ENCODE measurements around the gene HSD17B7. TPM values are rescaled to one million over a fixed set of nuclear protein-coding genes. Genes with fewer than 3 reads are reported as not detected.

The HSD17B7 gene
- total and polyA plus RNA-seq, 2 of the 8 experiments (the other 6 are each of a cell fraction or from before 2014, with no cell fraction given): 31.0 to 37.8 TPM

GRCh38 chr1:162757476-162757875 is 33.0 kb upstream of the HSD17B7 start:
- Histone ChIP-seq H3K79me2 (ENCODE audit: control insufficient read depth in 1 of 2, insufficient read depth in 2 of 2, low read length in 2 of 2) (no peaks in the 10 kb centered on the region), H2BK20ac (ENCODE audit: low read length) (no peak overlapping the region), H2BK5ac (ENCODE audit: low read depth, low read length) (no peak overlapping the region), H3K4me3 (ENCODE audit: extremely low read depth in 1 of 4, insufficient read depth in 2 of 4, low read depth in 3 of 4, low read length in 4 of 4) (no peak overlapping the region), H3K23ac (ENCODE audit: insufficient read length) (no peak overlapping the region), H3K4ac (replicated peaks; ENCODE audit: insufficient read length, low read depth, low read length) (no peak overlapping the region), H3K23me2 (ENCODE audit: low read depth, low read length) (no peaks in the 10 kb centered on the region), H3K9me3 (ENCODE audit: insufficient read depth in 2 of 2, low read depth in 1 of 2, low read length in 1 of 2) (no peaks in the 10 kb centered on the region), H3K4me1 (replicated peaks in 1 of 4; ENCODE audit: control insufficient read depth in 3 of 4, insufficient read depth in 4 of 4, low read length in 3 of 4) (no peaks in the 10 kb centered on the region), H3K9ac (replicated peaks in 1 of 4; ENCODE audit: extremely low read depth in 1 of 4, low read depth in 3 of 4, low read length in 3 of 4) (no peak overlapping the region), H3K27me3 (replicated peaks in 1 of 4; ENCODE audit: control insufficient read depth in 3 of 4, extremely low read depth in 1 of 4, insufficient read depth in 3 of 4, low read length in 3 of 4) (no peaks in the 10 kb centered on the region), H2BK12ac (ENCODE audit: low read depth, low read length) (no peak overlapping the region), H4K91ac (replicated peaks; ENCODE audit: insufficient read length, low read length) (no peak overlapping the region), H2AK5ac (ENCODE audit: low read depth, low read length) (no peak overlapping the region), H3K36me3 (ENCODE audit: control insufficient read depth in 2 of 4, insufficient read depth in 4 of 4, low read length in 3 of 4) (no peaks in the 10 kb centered on the region), H3K79me1 (ENCODE audit: low read depth, low read length) (no peaks in the 10 kb centered on the region), H2BK120ac (replicated peaks; ENCODE audit: low read depth, low read length) (no peak overlapping the region), H2AFZ (ENCODE audit: low read length) (no peak overlapping the region), H3K56ac (replicated peaks; ENCODE audit: insufficient read length, low read depth, low read length) (no peak overlapping the region), H3K18ac (ENCODE audit: extremely low read depth, low read length) (no peak overlapping the region), H3K27ac (ENCODE audit: low read depth, low read length) (no peak overlapping the region), H2BK15ac (ENCODE audit: low read length) (no peak overlapping the region), H4K8ac (ENCODE audit: extremely low read depth, insufficient read depth, low read length) (no peak overlapping the region), H4K20me1 (replicated peaks in 1 of 2; ENCODE audit: control insufficient read depth in 1 of 2, insufficient read depth in 2 of 2, low read length in 2 of 2) (no peaks in the 10 kb centered on the region), H3K4me2 (ENCODE audit: insufficient read depth in 1 of 2, low read depth in 2 of 2, low read length in 2 of 2) (no peak overlapping the region), H4K5ac (ENCODE audit: insufficient read length, low read depth, low read length) (no peak overlapping the region), H3K14ac (ENCODE audit: insufficient read length) (no peak overlapping the region)
- WGBS, 2 experiments (ENCODE audit: extremely low coverage in 1 of 2, insufficient coverage in 1 of 2, insufficient read length in 1 of 2, insufficient replicate concordance in 2 of 2, low coverage in 1 of 2, low lambda C conversion rate in 2 of 2, missing lambda C conversion rate in 1 of 2): 79% methylated on average over 1 of the region's 1 CpG; no CpG with 5 or more reads in 1 of the 2 experiments
- DNase-seq (ENCODE audit: low read depth in 1 of 2, low spot score in 2 of 2) (no peak), FAIRE-seq (no peak)
- POLR2A ChIA-PET (ENCODE audit: partially characterized antibody): no interaction called here
- TF ChIP-seq EGR1 (IDR thresholded peaks at IDR 0.05; ENCODE audit: borderline replicate concordance, low read depth, low read length): no peak
- TF ChIP-seq SUZ12 (IDR thresholded peaks at IDR 0.05; ENCODE audit: low read length): no peak
- TF ChIP-seq SP2 (IDR thresholded peaks at IDR 0.05; ENCODE audit: low read length): no peak
- TF ChIP-seq TBP (IDR thresholded peaks at IDR 0.05; ENCODE audit: low read depth, low read length): no peak
- TF ChIP-seq GABPA (IDR thresholded peaks at IDR 0.05; ENCODE audit: borderline replicate concordance, insufficient read depth, low read length): no peak
- no peak for TF ChIP-seq NRF1 (IDR thresholded peaks at IDR 0.05; ENCODE audit: low read depth, low read length)
- no peak for TF ChIP-seq KDM5A (IDR thresholded peaks at IDR 0.05; ENCODE audit: low read length)
- TF ChIP-seq POLR2A (IDR thresholded peaks at IDR 0.05; ENCODE audit: control extremely low read depth in 1 of 2, low read depth in 2 of 2, low read length in 2 of 2): no peak
- no peak for TF ChIP-seq CBX8 (IDR thresholded peaks at IDR 0.05; ENCODE audit: borderline replicate concordance, low read depth, low read length)
- TF ChIP-seq RFX5 (IDR thresholded peaks at IDR 0.05; ENCODE audit: borderline replicate concordance, low read depth, low read length): no peak
- CTCF ChIA-PET (ENCODE audit: partially characterized antibody): no interaction called here
